Testis (tissue), 3 donors: Measurements from ENCODE around the gene OR51B4. TPM values are rescaled to one million over a fixed set of nuclear protein-coding genes. Genes with fewer than 3 reads are reported as not detected.
"Not testable (repeated sequence)": the region's sequence is repeated elsewhere in the genome, so short reads cannot be mapped to it uniquely, and the experiment has no call there.

Experiments used
- DNase-seq: peaks from one replicate; pipeline ENCODE4 v3.0.0-alpha.2; 2019
- H3K27ac ChIP-seq, 2 donors: fragments of 200-600 bp; sonication (generic); one replicate each; pipeline ENCODE4 v1.5.1; 2019
- H3K27me3 ChIP-seq: fragments of 200-600 bp; sonication (generic); one replicate; pipeline ENCODE4 v1.5.1; 2019
- H3K36me3 ChIP-seq: fragments of 200-600 bp; sonication (generic); one replicate; pipeline ENCODE4 v1.5.1; 2017; ENCODE audit warnings: low read depth; ENCODE audit errors: missing control alignments
- H3K4me1 ChIP-seq: fragments of 200-600 bp; sonication (generic); one replicate; pipeline ENCODE4 v1.5.1; 2019
- H3K4me3 ChIP-seq, 2 donors: fragments of 200-600 bp; sonication (generic); one replicate each; pipeline ENCODE4 v1.5.1; 2017 to 2019
- H3K9me3 ChIP-seq: fragments of 200-600 bp; sonication (generic); one replicate; pipeline ENCODE4 v1.5.1; 2017
- CTCF ChIP-seq, 3 experiments: fragments of 450-650 bp in 2 of 3; fragments of 200-600 bp in 1 of 3; sonication (generic) in 1 of 3; IDR thresholded peaks; one replicate each; pipeline ENCODE4 v1.5.1; 2016 to 2019; ENCODE audit warnings: antibody characterized with exemption in 3 of 3, mild to moderate bottlenecking in 2 of 3, moderate library complexity in 1 of 3
- POLR2A ChIP-seq: fragments of 450-650 bp; IDR thresholded peaks from one replicate; pipeline ENCODE4 v1.6.1; 2017; ENCODE audit warnings: antibody characterized with exemption, mild to moderate bottlenecking, moderate library complexity
- WGBS, 2 donors: methylation state at CpG; one replicate each; pipeline ENCODE4 v1.1.5; 2018; 5-methylcytosine and 5-hydroxymethylcytosine counted together
- intact Hi-C: fragments of 100-400 bp; cut with DNase I; formaldehyde crosslinking; loops from one replicate; pipeline ENCODE4 v1.15.1; 2023; ENCODE audit warnings: low total_unique reads
- polyA plus RNA-seq: library from polyadenylated mRNA; stranded (reverse); fragments of 350-450 nt; fragmentation: Illumina TruSeq; extraction: RNeasy Lipid Tissue Mini Kit (QIAGEN cat#74804); gene quantifications from one replicate; pipeline ENCODE4 v1.2.3, GENCODE V29; 2014; ENCODE audit warnings: low read depth, low replicate concordance; ENCODE audit not compliant: insufficient read depth
- total RNA-seq, 2 donors: library from RNA; depleted of rRNA; stranded (reverse); fragments of >200 nt; gene quantifications; one replicate each; pipeline ENCODE4 v1.2.3, GENCODE V29; 2016

OR51B4 gene
- total and polyA plus RNA-seq, 3 donors from 2014 or later, result 0.74 TPM; not detected in 2

DNA sequence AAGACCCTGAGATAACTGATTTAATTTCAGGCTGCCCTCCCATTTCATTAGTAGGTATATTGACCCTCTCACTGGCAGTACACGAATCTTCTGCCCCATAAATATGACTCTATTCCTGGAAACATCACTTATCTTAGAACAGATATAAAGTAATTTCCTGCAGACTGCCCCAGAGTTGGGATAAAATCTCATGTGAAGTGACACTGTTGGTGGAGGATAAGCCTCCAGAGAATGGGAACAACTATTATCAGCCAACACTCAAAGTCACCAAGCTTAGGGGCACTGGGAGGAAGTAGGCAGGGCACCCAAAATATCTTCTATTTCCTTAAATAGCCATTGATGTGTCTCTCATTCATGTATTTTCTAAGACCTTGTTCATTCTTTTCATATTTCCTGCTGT lies 33.4 kb upstream of the OR51B4 start:
- no peak for DNase-seq
- WGBS, 2 donors, result 40 to 54% methylated on average over 1 of the region's 1 CpG
- H3K27ac ChIP-seq, result no peak overlapping the region
- intact Hi-C loops, result no loop called here
- H3K27me3 ChIP-seq, result no peaks in the 10 kb centered on the region
- H3K4me1 ChIP-seq, result no peaks in the 10 kb centered on the region
- no peaks in the 10 kb centered on the region for H3K36me3 ChIP-seq
- H3K4me3 ChIP-seq, result no peak overlapping the region
- no peak for TF ChIP-seq POLR2A
- no peak for TF ChIP-seq CTCF (IDR thresholded peaks at IDR 0.05)
- no peaks in the 10 kb centered on the region for H3K9me3 ChIP-seq

GRCh38 chr11:5324197-5324596 lies 22.5 kb upstream of the OR51B4 start, which contains the start of gene OR51B2:
Gene OR51B2, minus strand, starts transcription at chr11:5324297. Its CDS starts 0 bp downstream, at chr11:5324297.
- DNase-seq, result no peak
- no peaks in the 10 kb centered on the region for H3K36me3 ChIP-seq
- 82 to 91% methylated on average over 3 of the region's 3 CpGs for WGBS, 2 donors

GRCh38 chr11:5317292-5317691 lies 15.5 kb upstream of the OR51B4 start:
- Histone ChIP-seq H3K4me3 (no peak overlapping the region), H3K4me1 (no peaks in the 10 kb centered on the region), H3K9me3 (no peaks in the 10 kb centered on the region), H3K27ac (no peak overlapping the region), H3K36me3 (no peaks in the 10 kb centered on the region), H3K27me3 (no peaks in the 10 kb centered on the region)
- no peak for DNase-seq
- TF ChIP-seq CTCF (IDR thresholded peaks at IDR 0.05) (no peak), POLR2A (no peak)
- intact Hi-C loops, result no loop called here
- WGBS, 2 donors, result 68 to 76% methylated on average over 5 of the region's 5 CpGs

More at GRCh38 chr11:5324197-5324596, 22.5 kb upstream of the OR51B4 start, which contains the start of gene OR51B2:
- TF ChIP-seq CTCF (IDR thresholded peaks at IDR 0.05) (no peak), POLR2A (no peak)
- H3K4me3 ChIP-seq, result no peak within 1 kb of the TSS
- H3K4me1 ChIP-seq, result no peaks in the 10 kb centered on the region
- no peaks in the 10 kb centered on the region for H3K9me3 ChIP-seq
- no peaks in the 10 kb centered on the region for H3K27me3 ChIP-seq
- intact Hi-C loops, result no loop called here
- H3K27ac ChIP-seq, result no peak within 1 kb of the TSS

DNA sequence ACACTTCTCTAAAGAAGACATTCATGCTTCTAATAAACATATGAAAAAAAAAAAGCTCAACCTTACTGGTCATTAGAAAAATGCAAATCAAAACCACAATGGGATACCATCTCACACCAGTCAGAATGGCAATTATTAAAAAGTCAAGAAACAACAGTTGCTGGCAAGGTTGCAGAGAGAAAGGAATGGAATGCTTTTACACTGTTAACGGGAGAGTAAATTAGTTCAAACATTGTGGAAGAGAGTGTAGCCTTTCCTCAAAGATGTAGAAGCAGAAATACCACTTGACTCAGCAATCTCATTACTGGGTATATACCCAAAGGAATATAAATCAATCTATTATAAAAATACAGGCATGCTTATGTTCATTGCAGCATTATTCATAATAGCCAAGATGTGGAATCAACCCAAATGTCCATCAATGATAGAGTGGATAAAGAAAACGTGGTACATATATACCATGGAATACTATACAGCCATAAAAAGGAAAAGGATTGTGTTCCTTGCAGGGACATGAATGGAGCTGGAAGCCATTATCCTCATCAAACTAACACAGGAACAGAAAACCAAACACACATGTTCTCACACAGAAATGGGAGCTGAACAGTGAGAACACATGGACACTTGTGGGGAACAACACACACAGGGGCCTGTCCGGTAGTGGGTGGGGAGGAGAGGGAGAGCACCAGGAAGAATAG lies 11.7 kb upstream of the OR51B4 start:
- 86 to 90% methylated on average over 3 of the region's 3 CpGs for WGBS, 2 donors
- intact Hi-C loops, result not testable (repeated sequence)

GRCh38 chr11:5310423-5310822 lies 8.7 kb upstream of the OR51B4 start:
- no peaks in the 10 kb centered on the region for H3K27me3 ChIP-seq
- no peak overlapping the region for H3K4me3 ChIP-seq
- no peak overlapping the region for H3K27ac ChIP-seq
- no peak for DNase-seq
- no peaks in the 10 kb centered on the region for H3K4me1 ChIP-seq
- 84 to 98% methylated on average over 1 of the region's 1 CpG for WGBS, 2 donors
- H3K9me3 ChIP-seq, result no peaks in the 10 kb centered on the region
- intact Hi-C loops, result no loop called here
- no peaks in the 10 kb centered on the region for H3K36me3 ChIP-seq
- no peak for TF ChIP-seq CTCF (IDR thresholded peaks at IDR 0.05)
- no peak for TF ChIP-seq POLR2A

More for the DNA sequence above, 11.7 kb upstream of the OR51B4 start:
- DNase-seq, H3K36me3 ChIP-seq, H3K4me1 ChIP-seq, H3K27me3 ChIP-seq, H3K4me3 ChIP-seq, H3K27ac ChIP-seq, H3K9me3 ChIP-seq: not testable (repeated sequence)
